GM12878 (cell line): Measurements from ENCODE around the gene B3GALNT1. TPM values are rescaled to one million over a fixed set of nuclear protein-coding genes. Genes with fewer than 3 reads are reported as not detected.

Experiments used
- CEBPZ ChIP-seq: fragments of 150-350 bp; IDR thresholded peaks from 2 replicates; pipeline ENCODE4 v1.6.1; 2016; ENCODE audit warnings: low read depth, low read length
- IKZF2 ChIP-seq, 2 experiments: fragments of 450-650 bp; IDR thresholded peaks; 2 replicates each; pipeline ENCODE4 v1.6.1; 2017; ENCODE audit warnings: mild to moderate bottlenecking in 2 of 2, moderate library complexity in 2 of 2
- NR2C1 ChIP-seq: fragments of 450-650 bp; IDR thresholded peaks from 2 replicates; pipeline ENCODE4 v1.6.1; 2017; ENCODE audit warnings: antibody characterized with exemption, mild to moderate bottlenecking, moderate library complexity
- ZNF274 ChIP-seq: IDR thresholded peaks from one replicate; pipeline ENCODE4 v1.8.0; 2011; ENCODE audit not compliant: insufficient read length, insufficient read depth
- polyA plus RNA-seq, 11 experiments: library from polyadenylated mRNA; depleted of rRNA in 4 of 11; unstranded in 6 of 11; stranded (reverse) in 5 of 11; fragments of >200 nt; fragmentation: Nextera tagmentation in 4 of 11; fragmentation: Illumina TruSeq in 1 of 11; extraction: Ambion mirVana in 4 of 11; extraction: Trizol in 1 of 11; gene quantifications; 1 replicate in 1 of 11; 2 replicates in 10 of 11; pipeline versions ENCODE4 v1.2.1 to v1.2.3, GENCODE V29; 2011 to 2016; ENCODE audit warnings: inconsistent platforms in 2 of 11, missing spikeins in 2 of 11, low read depth in 1 of 11
- total RNA-seq, 4 experiments: library from RNA; depleted of rRNA in 3 of 4; stranded (reverse); fragments of >200 nt in 3 of 4; fragmentation: Illumina TruSeq in 1 of 4; extraction: Trizol in 1 of 4; gene quantifications; 2 replicates each; pipeline versions ENCODE4 v1.2.1 to v1.2.3, GENCODE V29; 2013 to 2021
- TF ChIP-seq, protein P1 (sequence below): fragments of 450-650 bp; IDR thresholded peaks from 2 replicates; pipeline ENCODE4 v1.6.1; 2016; ENCODE audit warnings: mild to moderate bottlenecking, moderate library complexity, borderline replicate concordance
- TF ChIP-seq, protein P2 (sequence below): fragments of 450-650 bp; formaldehyde crosslinking; IDR thresholded peaks from 2 replicates; pipeline ENCODE4 v1.5.0; 2022; ENCODE audit warnings: mild to moderate bottlenecking, missing genetic modification characterization
- TF ChIP-seq, protein P3 (sequence below): fragments of 450-650 bp; IDR thresholded peaks from 2 replicates; pipeline ENCODE4 v1.6.1; 2017; ENCODE audit warnings: mild to moderate bottlenecking

B3GALNT1 gene
- total and polyA plus RNA-seq, 10 of the 15 experiments (the other 5 are each of a cell fraction or from before 2014, with no cell fraction given): 0.04 to 0.95 (median 0.18) TPM; not detected in 3

- TF ChIP-seq, protein P1, sequence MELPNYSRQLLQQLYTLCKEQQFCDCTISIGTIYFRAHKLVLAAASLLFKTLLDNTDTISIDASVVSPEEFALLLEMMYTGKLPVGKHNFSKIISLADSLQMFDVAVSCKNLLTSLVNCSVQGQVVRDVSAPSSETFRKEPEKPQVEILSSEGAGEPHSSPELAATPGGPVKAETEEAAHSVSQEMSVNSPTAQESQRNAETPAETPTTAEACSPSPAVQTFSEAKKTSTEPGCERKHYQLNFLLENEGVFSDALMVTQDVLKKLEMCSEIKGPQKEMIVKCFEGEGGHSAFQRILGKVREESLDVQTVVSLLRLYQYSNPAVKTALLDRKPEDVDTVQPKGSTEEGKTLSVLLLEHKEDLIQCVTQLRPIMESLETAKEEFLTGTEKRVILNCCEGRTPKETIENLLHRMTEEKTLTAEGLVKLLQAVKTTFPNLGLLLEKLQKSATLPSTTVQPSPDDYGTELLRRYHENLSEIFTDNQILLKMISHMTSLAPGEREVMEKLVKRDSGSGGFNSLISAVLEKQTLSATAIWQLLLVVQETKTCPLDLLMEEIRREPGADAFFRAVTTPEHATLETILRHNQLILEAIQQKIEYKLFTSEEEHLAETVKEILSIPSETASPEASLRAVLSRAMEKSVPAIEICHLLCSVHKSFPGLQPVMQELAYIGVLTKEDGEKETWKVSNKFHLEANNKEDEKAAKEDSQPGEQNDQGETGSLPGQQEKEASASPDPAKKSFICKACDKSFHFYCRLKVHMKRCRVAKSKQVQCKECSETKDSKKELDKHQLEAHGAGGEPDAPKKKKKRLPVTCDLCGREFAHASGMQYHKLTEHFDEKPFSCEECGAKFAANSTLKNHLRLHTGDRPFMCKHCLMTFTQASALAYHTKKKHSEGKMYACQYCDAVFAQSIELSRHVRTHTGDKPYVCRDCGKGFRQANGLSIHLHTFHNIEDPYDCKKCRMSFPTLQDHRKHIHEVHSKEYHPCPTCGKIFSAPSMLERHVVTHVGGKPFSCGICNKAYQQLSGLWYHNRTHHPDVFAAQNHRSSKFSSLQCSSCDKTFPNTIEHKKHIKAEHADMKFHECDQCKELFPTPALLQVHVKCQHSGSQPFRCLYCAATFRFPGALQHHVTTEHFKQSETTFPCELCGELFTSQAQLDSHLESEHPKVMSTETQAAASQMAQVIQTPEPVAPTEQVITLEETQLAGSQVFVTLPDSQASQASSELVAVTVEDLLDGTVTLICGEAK: no peak
- TF ChIP-seq CEBPZ (no peak), IKZF2 (IDR thresholded peaks at IDR 0.05) (no peak), ZNF274 (no peak), NR2C1 (no peak)
- TF ChIP-seq, protein P2, sequence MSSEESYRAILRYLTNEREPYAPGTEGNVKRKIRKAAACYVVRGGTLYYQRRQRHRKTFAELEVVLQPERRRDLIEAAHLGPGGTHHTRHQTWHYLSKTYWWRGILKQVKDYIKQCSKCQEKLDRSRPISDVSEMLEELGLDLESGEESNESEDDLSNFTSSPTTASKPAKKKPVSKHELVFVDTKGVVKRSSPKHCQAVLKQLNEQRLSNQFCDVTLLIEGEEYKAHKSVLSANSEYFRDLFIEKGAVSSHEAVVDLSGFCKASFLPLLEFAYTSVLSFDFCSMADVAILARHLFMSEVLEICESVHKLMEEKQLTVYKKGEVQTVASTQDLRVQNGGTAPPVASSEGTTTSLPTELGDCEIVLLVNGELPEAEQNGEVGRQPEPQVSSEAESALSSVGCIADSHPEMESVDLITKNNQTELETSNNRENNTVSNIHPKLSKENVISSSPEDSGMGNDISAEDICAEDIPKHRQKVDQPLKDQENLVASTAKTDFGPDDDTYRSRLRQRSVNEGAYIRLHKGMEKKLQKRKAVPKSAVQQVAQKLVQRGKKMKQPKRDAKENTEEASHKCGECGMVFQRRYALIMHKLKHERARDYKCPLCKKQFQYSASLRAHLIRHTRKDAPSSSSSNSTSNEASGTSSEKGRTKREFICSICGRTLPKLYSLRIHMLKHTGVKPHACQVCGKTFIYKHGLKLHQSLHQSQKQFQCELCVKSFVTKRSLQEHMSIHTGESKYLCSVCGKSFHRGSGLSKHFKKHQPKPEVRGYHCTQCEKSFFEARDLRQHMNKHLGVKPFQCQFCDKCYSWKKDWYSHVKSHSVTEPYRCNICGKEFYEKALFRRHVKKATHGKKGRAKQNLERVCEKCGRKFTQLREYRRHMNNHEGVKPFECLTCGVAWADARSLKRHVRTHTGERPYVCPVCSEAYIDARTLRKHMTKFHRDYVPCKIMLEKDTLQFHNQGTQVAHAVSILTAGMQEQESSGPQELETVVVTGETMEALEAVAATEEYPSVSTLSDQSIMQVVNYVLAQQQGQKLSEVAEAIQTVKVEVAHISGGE (CRISPR knock-in tag): no peak
- TF ChIP-seq, protein P3, sequence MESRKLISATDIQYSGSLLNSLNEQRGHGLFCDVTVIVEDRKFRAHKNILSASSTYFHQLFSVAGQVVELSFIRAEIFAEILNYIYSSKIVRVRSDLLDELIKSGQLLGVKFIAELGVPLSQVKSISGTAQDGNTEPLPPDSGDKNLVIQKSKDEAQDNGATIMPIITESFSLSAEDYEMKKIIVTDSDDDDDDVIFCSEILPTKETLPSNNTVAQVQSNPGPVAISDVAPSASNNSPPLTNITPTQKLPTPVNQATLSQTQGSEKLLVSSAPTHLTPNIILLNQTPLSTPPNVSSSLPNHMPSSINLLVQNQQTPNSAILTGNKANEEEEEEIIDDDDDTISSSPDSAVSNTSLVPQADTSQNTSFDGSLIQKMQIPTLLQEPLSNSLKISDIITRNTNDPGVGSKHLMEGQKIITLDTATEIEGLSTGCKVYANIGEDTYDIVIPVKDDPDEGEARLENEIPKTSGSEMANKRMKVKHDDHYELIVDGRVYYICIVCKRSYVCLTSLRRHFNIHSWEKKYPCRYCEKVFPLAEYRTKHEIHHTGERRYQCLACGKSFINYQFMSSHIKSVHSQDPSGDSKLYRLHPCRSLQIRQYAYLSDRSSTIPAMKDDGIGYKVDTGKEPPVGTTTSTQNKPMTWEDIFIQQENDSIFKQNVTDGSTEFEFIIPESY: no peak
Measured at GRCh38 chr3:161093895-161094294, 11.3 kb downstream of the B3GALNT1 start (continued).
